GM19324 (cell line): Measurements from ENCODE around the gene AP4M1.

ENCODE experiments used
- ATAC-seq: cut with Tn5 transposase; IDR thresholded peaks from one replicate; pipeline ENCODE4 v1.9.1; 2021; ENCODE audit warnings: mild to moderate bottlenecking, moderate library complexity; ENCODE audit not compliant: unreplicated experiment, low FRiP score

Gene AP4M1

DNA sequence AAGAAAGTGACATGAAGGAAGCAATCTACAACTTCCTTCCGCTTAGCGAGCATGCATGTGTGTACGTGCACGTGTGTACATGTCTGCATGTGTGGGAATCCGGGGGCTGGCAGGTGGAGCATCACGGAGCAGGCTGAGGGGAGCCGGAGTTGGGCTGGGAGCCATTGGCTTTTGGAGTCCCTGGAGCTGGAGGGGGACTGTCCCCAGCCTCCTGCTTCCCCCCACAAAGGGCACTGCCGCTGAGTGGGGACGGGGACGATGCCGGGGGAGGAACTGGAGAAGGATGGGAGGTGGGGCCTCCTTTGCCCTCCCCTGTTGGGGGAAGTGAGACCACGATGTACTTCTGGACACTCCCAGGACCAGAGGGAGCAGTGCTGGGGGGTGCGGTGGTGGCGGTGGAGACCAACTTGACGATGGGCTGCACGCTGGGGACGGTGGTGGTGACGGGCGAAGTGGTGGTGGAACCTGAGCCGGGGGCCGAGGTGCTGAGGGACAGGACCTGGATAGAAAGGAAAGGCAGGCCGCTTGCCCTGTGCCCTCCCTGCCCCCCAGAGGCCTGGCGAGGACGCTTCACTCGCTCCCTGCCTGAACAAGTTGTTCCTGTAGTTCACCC, 5.8 kb downstream of the AP4M1 start:
- ATAC-seq: no peak

DNA sequence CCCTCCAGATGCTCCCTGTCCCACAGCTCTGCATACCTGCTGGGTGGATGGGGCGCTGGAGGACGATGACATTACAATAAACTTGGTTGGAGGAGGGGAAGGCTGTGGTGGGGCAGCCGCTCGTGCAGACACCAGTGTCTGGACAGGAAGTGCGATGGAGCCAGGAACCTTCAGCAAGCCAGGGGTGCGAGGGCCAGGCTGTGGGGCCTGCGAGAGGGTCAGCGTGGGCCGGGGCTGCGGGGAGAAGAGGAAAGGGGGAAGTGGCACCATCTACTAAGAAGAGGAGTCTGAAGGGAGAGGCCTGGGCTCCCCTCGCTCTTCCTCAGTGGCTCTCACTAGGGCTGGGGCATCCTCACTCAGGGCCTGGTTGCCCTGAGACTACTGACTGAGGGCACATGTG, 6.4 kb downstream of the AP4M1 start:
- ATAC-seq: no peak

DNA sequence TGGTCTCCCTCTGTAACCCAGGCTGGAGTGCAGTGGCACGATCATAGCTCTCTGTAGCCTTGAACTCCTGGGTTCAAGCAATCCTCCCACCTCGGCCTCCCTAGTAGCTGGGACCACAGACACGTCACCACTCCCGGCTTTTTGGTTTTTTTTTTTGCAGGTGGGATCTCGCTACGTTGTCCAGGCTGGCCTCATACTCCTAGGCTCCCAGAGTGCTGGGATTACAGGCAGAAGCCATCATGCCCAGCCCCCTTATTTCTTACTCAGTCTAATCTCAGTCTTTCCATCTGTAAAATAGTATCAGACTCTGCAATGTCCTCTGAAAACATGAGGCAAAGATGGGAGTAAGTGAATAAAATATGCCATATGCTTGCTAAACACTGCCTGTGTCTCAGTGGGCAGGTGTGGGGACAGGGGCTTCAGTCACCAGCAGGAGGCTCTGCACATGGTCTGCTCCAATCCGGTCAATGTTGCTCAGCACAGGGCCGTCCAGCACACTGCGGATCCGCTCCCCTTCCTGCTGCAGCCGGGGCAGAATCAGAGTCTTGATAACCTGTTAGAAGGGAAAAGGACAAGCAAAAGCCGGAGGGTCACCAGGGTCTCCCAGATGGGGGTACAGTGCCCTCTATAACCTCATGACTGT, 8.2 kb downstream of the AP4M1 start:
- no peak for ATAC-seq

DNA sequence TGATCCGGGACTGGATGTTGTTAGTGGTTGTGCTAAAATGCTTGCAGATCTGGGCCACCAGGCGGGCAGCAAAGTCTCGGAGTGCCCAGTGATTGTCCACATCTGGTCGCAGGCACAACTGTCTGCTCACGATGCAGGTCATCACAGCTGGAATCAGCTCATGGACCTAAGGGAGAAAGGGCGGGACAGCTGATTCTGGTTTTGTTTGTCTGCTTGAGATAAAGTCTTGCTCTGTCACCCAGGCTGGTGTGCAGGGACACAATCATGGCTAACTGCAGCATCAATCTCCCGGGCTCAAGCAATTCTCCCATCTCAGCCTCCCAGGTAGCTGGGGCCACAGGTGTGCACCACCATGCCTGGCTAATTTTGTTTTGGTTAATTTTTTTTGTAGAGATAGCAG, 9.7 kb downstream of the AP4M1 start:
- ATAC-seq: no peak

DNA sequence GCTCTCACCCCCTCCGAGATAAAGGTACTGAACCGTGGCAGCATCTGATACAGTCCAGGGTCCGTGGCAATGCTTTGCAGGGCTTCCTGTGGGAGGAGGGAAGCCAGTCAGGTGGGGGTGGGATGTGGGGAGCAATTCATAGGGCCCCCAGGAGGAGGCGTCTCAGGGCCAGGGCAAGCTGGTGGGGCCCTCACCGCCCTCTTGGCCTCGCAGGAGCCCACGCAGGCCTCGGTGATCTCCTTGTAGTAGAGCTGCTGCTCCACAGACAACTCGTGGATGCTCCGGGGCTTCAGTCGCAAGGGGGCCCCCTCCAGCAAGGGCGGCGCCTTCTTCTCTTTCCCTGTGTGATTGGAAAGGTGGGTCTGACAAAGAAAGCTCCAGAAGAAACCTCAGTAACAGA, 10.5 kb downstream of the AP4M1 start:
- ATAC-seq: no peak

DNA sequence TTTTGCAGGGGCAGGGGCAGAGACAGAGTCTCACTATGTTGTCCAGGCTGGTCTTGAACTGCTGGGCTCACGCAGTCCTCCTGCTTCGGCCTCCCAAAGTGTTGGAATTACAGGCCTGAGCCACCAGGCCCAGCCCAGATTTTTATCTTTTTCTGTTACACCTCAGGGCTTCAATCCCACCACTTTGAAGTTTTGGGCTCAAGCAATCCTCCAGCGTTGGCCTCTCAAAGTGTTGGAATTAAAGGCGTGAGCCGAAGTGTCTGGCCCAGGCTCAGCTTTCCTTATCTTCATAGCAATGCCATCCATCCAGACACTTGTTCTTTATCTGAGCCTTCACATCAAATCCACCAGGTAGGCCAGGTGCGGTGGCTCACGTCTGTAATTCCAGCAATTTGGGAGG, 13.6 kb downstream of the AP4M1 start:
- no peak for ATAC-seq

DNA sequence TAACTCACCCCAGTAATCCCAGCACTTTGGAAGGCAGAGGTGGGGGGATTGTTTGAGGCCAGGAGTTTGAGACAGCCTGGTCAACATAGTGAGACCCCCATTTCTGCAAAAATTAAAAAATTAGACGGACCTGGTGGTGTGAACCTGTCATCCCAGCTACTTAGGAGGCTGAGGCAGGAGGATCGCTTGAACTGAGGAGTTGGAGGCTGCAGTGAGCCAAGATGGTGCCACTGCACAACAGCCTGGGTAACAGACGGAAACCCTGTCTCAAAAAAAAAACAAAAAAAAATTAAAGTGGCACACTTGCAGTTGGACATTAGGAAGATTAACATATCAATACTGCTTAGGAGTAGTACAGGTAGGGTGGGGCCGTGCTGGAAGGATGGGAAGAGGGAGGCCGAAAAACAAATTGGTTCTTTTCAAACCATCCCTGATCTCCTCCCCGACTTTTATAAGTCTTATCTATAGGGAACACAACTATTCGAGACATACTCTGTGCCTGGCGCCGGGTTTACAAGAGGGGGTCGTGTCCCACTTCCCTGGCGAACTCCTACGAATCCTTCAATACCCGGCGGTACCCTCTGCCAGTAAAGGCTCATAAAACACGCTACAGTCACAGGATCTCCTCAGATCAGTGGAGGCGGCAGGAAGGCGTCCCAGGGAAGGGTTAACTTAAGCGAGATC, 17.1 kb downstream of the AP4M1 start:
- ATAC-seq: no peak

DNA sequence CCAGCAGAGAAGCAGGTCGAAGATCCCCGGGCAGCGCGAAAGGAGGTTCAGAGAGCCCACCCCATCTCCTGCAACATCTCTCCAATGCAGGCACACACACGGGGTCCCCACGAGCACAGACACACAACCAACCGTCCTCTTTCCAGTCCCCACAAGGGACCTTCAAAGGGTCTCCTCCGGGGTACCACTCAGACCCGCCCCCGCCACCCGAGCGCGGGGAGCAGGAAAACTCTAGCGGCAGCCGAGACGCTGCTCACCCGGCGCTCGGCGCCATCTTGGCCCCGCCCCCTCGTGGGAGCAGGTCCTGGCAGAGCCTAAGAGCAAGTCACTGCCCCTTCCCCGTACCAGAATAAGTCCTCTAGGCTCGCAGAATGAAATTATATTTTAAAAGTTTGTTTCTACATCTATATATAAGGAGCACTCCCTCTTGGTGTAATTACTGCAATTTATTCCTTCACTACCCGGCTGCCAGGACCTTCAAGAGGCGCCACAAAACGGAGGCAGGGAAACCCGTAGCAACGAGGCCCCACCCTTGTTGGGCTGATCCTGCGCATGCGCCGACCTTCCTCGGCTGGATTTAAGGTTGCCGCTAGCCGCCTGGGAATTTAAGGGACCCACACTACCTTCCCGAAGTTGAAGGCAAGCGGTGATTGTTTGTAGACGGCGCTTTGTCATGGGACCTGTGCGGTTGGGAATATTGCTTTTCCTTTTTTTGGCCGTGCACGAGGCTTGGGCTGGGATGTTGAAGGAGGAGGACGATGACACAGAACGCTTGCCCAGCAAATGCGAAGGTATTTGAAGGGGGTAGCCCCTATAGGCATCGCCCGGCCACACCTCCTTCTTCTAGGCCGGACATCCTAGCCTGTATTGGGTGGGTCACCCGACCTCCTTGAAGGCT, 17.9 kb downstream of the AP4M1 start, which contains the start of the genes CNPY4 and TAF6:
Gene CNPY4 (plus strand): TSS at position 563 of the 898 bp plus-strand sequence. CDS start 111 bp downstream, at position 674.
Gene TAF6 (minus strand): TSS at position 287 of the 898 bp plus-strand sequence. CDS start 5,149 bp downstream, outside the sequence.
- peak; percentile 83 for ATAC-seq

DNA sequence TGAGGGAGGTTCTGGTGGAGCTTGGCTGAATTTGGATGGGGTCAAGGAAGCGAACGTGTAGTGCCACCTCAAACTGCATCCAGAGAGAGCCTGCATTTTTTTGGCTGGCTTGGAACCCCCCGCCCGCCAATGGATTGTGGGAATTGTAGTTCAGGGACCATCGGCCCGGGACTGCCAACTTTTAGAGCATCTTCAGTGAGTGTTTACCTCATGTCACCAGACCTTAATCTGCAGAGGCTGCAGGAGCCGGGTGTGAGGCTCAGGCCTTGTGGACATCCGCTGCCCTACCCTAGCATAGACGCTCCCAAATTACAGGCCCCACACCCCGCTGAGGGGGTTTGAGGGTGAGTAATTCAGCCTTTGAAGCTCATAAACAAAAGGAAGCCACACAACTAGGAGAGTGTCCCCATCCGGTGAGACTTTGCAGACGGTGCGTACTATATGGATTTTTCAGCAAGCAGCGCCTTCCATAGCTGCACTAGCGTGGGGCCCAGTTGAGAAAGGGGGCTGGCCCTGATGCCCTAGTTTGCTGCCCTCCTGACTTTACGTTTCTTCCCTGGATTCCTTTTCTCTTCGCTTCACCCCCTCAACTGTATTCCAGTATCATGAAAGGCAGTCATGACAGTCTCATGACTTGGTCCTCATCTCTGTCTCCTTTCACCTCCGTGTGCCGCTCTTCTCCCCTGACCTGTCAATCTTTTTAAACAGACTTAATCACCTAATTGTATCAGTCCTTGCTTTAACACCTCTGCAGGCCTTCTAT, 18.7 kb downstream of the AP4M1 start:
- ATAC-seq: peak; percentile 29

DNA sequence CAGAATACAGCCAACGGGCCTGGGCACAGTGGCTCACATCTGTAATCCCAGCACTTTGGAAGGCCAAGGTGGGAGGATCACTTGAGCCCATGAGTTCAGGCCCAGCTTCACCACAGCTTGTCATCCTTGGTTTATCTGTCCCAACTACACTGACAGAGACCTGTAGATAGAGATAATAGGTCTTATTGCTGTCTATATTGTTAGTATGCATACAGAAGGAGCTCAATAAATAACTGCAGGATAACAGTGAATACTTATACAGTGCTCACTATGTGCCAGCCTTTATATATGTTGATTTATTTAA, 19.2 kb downstream of the AP4M1 start:
- no peak for ATAC-seq

DNA sequence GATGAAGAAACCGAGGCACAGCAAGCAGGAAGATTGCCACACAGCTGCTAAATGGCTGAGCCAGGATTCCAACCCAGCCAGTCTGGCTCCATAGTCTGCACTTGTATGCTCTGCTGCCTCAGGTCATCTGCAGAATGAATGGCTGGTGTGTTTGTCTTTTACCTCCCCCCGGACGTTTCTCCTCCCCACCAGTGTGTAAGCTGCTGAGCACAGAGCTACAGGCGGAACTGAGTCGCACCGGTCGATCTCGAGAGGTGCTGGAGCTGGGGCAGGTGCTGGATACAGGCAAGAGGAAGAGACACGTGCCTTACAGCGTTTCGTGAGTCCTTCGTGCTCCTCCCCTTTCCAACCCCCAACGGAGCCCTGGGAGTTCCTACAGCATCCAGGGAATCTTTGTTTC, 20.6 kb downstream of the AP4M1 start:
- ATAC-seq: no peak

DNA sequence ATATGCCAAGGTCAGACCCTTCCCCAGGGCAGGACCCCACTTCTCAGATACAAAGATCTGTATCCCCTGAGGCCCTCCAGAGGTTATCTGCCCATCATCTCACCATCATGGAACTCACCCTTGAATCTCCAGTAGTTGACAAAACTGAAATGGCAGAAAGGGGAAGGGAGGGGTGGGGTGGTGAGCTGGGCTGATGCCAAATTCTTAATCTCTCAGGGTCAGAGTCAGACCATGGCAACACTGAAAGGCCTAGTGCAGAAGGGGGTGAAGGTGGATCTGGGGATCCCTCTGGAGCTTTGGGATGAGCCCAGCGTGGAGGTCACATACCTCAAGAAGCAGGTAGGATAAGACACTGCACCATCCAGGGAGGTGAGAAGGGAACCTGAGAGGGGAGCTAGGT, 21.1 kb downstream of the AP4M1 start:
- no peak for ATAC-seq

DNA sequence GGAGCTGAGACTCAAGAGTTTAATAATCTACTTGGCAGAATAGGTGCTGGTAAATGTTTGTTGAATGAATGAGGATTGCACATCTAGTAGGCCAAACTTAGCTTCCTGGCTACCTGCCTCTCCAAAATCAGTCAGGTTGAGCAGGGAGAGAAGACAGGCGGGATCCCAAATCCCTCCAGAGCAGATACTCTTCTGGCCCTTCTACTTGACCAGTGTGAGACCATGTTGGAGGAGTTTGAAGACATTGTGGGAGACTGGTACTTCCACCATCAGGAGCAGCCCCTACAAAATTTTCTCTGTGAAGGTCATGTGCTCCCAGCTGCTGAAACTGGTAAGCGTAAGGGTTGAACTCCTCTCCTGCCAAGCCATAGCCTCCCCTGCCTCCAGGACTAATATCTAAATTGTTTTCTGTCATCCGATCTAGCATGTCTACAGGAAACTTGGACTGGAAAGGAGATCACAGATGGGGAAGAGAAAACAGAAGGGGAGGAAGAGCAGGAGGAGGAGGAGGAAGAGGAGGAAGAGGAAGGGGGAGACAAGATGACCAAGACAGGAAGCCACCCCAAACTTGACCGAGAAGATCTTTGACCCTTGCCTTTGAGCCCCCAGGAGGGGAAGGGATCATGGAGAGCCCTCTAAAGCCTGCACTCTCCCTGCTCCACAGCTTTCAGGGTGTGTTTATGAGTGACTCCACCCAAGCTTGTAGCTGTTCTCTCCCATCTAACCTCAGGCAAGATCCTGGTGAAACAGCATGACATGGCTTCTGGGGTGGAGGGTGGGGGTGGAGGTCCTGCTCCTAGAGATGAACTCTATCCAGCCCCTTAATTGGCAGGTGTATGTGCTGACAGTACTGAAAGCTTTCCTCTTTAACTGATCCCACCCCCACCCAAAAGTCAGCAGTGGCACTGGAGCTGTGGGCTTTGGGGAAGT, 23.1 kb downstream of the AP4M1 start:
- no peak for ATAC-seq

DNA sequence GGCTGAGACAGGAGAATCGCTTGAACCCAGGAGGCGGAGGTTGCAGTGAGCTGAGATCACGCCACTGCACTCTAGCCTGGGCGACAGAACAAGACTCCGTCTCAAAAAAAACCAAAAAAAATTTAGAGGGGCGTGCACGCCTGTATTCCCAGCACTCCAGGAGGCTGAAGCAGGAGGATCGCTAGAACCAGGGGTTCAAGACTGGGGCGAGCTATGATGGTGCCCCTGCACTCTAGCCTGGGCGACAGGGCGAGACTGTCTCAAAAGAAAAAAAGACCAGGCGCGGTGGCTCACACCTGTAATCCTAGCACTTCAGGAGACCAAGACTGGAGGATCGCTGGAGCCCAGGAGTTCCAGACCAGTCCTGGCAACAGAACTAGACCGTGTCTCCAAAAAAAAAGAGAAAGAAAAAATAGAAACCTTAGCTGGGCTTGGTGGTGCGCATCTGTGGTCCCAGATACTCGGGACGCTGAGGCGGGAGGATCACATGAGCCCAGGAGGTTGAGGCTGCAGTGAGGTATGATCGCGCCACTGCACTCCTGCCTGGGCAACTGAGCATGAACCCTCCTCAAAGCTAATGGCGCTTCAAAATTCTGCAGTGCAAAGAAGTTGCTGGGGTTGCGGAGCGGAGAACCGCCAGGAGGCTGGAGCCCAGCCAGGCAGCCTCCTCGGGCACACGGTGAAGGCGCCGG, 24.9 kb downstream of the AP4M1 start:
- peak; percentile 24 for ATAC-seq

DNA sequence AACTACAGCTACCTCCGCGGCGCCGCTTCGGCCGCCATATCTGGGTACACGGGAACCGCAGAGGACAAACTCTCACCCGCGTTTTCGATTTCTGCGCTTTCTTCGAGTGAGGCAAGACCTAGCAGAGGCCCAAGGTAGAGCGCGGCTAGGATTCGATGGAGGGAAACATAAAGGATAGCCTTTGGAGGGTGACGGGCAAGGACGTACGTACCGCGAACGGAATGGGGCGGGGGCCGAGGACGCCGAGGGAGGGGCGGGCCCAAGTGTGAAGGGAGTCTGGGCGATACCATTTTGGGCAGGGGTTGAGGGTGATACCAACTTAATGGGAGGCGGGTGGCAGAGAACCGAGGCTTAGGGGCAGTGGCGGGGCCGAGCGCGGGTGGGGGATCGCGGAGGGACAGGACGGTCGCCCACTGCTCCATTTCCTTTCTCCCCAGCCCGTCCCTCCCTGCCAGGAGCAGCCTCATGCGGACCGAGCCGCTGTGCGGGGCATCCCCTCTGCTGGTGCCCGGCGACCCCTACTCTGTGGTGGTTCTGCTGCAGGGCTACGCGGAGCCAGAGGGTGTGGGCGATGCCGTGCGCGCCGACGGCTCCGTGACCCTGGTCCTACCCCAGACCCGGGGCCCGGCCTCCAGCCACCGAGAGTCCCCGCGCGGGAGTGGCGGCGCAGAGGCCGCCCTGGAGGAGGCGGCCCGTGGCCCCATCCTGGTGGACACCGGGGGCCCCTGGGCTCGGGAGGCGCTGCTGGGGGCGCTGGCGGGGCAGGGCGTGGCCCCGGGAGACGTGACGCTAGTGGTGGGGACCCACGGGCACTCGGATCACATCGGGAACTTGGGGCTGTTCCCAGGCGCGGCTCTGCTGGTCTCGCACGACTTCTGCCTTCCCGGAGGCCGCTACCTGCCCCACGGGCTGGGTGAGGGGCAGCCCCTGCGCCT, 25.8 kb downstream of the AP4M1 start, which contains the start of gene MBLAC1:
Gene MBLAC1 (plus strand): TSS at position 37 of the 935 bp plus-strand sequence. CDS start 429 bp downstream, at position 466.
- peak; percentile 62 for ATAC-seq

DNA sequence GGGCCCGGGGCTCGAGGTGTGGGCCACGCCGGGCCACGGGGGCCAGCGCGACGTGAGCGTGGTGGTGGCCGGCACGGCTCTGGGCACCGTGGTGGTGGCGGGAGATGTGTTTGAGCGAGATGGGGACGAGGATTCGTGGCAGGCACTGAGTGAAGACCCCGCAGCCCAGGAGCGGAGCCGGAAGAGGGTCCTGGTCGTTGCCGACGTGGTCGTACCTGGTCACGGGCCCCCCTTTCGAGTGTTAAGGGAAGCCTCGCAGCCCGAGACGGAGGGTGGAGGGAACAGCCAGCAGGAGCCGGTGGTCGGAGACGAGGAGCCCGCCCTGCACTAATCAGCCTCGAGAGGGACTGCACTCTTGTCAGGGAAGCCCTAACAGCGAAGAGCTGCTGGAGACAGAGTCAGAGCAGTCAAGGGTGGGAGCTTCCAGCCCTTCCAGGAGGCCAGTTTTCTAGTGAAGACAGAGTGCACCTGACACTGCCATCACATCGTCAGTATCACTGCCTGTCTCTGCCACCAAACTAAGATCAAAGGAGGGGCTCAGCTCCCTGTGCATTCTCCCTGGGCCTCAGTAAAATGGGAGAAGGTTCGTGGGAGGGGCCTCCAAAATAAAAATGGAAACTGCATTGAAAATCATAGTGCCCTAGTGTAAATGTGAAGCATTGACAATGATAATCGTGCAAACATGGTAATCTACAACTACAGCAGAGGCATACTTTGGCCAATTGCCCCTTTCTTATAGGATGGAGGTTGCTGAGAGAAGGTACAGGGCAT, 26.6 kb downstream of the AP4M1 start:
- ATAC-seq: no peak

DNA sequence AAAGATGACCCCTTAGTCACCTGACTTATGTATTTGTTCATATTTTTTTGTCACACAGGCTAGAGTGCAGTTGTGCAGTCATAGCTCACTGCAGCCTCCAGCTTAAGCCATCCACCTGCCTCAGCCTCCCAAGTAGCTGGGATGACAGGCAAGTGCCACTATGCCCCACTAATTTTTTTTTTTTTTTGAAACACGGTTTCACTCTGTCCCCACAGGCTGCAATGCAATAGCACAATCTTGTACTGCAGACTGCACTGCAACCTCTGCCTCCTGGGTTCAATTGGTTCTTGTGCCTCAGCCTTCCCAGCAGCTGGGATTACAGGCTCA, 27.2 kb downstream of the AP4M1 start:
- ATAC-seq: no peak
